ENCODE measurements around the gene OR6S1.
A peak's percentile ranks its signal among the peaks of the same experiment; 100 is the strongest.
"Not testable (repeated sequence)": the region's sequence is repeated elsewhere in the genome, so short reads cannot be mapped to it uniquely, and the experiment has no call there.

Gene OR6S1

DNA sequence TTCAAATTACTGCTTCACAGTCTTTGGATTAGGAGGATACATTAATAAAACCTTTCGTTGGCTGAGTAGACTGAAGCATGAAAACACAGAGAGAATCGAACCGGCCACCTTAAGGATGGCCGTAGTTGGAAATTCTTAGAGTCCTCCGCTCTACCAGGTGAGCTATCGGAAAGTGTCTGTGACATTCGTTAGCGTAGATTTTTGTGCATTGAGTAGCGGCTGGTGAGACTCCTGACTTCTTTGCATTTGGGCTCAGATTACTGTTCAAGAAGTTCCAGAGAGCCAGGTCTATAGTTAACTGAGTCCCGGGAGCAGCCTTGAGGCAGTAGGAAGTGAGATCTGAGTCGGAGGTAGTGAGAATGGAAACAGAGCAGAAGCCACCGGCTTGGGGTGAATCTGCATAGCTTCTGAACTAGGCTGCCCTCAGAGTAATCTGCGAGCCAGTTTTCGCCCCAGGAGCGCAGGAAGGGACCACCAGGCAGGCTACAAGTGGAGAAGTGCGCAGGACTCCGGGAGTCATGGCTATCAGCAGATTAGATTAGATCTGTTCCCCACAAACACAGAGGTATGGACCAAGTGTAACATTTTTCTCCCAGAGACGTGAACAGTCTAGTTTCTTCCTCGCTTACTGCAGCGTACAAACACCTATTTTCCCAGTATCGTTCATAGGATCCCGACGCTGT, 11.0 kb downstream of the OR6S1 start:
- no peak for DNase-seq

DNA sequence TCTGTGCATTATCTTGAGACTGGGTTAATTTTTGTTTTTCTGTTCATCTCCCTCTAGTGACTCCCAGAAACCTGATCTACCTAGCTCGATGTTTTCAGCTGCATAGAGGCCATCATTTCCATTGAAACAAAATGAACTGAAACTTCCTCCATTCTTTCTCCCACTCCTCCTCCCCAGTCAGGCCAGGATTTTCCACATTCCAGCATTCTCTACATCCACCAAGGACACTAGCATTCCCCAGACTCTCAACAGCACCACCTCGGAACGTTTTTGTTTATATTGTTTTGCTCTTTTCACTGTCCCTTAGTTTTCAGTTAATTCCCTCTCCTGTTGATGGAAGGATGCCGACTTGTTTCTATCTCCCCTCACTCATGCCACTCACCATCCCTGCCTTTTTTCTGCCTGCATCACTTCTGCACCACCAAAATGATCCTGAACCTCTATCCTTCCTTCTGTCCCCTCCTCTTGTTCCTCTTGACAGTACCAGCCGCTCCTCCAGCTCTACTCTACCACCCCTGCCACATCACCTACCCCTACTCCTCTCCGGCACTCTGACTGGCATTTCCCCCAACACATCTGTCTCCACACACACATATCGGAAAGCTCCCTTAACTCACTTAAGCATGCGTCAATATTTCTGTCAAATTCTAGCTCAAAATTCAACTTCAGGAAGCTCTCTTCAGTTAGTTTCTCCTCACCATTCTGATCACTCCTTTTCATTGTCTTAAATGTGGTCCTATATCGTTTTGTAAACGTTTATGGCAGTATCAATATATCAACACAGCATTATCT, 13.2 kb downstream of the OR6S1 start:
- no peak for DNase-seq

DNA sequence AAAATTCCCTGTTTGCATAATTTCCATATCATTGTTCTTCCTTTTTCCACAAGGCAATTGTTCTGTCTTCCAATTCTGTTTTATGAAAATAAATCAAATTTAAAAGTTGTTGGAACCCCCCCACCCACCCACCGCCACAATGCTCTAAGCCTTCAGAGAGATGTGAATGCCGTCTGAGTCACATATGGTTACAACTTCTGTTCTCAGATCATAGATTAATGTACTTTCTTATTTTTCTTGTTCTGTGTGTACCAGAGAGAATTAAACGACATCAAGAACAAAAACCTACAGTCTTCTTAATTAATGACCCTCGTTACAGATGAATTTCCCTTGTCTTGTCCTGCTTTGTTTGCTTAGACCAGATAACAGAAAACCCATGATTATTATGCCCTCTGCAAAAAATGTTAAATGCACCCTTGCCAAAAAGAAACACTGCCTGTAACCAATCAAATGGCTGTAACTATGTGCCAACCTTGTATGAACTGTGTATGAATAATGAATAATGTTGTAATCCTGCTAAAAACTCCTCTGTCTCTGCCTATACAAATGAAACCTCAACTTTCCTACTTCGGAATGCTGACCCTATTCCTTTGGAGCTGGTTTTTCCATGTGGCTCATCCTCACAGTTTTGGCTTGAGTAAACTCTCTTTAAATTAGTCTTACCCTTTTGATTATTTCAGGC, 14.0 kb downstream of the OR6S1 start:
- DNase-seq = no peak

DNA sequence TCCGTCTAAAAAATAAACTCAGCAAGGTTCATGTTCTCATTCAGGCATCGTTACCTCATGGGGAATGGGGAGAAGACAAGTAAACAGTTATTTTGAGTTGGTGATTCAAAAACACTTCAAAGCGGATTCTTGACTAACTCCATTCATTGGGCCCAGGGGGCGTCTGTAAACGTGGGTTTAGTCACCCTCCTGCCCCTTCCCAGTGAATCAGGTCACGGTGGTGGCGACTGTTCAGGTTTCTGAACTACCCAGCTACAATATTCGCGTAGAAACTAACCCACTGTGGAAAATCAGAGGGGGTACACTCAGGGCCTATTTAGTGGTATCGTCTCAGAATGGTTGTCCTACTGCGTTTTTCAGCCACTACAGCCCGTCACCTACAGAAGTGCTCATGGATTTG, 15.2 kb downstream of the OR6S1 start:
- no peak for DNase-seq

DNA sequence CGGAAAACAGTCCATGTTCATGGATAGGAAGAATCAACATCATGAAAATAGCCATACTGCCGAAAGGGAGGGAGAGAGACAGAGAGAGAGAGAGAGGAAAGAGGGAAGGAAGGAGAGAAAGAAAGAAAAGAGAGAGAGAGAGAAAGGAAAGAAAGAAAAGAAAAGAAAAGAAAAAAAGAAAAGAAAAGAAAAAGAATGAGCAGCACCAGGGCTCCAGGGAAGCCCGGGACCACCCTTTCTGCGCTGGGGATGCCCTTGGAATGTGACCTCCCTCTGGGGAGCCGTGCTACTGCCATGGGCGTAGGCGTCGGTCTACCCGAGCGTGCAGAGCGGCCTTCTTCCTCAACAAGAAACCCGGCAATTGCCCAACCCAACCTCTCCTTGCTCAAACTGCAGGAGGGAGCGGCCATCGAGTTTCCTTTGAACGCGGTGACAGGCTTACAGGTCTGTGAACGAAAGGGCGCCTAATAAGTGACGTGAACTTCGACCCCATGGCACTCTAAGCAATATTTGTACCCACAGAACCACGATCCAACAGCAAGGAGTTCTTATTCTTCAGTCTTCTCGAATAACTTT, 16.9 kb downstream of the OR6S1 start:
- no peak for DNase-seq

DNA sequence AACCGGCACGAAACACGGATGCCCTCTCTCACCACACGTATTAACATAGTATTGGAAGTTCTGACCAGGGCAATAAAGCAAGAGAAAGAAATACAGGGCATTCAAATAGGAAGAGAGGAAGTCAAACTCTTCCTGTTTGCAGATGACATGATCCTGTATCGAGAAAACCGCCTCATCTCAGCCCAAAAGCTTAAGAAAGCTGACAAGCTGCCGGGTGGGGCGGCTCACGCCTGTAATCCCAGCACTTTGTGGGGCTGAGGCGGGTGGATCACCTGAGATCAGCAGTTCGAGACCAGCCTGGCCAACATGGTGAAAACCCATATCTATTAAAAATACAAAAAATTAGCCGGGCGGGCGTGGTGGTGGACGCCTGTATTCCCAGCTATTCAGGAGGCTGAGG, 17.7 kb downstream of the OR6S1 start:
- DNase-seq = no peak

DNA sequence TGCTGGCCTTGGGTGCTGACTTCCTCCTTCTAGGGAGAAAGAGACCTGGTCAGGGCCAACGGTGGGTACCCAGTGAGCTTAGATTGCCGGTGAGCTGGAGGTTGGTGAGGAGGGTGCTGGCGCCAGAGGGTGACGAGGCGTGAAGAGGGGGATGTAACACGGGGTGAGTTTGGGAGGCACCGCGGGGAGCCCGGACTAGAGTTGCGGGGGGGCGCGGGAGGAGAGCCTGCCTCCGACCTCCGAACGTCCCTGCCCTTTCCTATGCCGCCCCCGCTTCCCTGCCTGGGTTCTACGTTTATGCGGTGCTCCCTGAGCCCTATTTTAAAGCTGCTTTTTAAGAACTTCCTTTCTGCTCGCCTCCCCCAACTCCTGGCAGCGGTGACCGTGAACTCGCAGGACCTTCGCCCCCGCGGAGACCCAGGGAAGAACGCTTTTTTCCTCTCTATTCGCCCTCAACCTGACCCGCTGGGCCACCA, 18.6 kb downstream of the OR6S1 start:
- no peak for DNase-seq

DNA sequence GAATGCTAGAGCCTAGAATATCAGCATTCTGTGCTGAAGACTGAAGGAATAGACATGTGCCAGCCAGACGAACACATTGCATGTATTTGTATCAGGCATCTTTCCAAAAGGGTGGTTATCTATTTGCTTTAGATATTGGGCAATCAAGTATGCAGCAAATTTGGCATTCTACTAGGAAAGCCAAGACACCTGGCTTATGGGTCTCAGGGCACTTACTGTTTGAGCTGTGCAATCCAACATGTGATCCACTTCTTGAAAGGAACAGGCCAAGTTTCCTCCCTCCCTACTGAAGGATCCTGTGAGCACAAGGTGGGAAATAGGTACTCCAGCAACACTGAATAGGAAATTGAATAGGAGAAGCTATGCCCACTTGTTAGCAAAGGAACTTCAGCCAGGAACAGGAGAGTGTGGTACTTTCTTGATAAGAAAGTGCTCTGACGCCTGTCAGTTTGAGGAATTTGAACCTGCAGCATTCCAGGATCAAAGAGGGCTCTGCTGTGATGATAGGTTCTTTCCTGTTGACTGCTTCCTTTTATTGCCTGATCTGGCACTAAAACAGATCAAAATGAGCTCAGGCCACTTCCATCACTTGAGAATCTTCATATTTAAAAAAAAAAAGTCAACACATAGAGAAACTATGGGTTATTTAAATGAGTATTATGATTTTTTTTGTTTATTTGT, 20.6 kb downstream of the OR6S1 start:
- DNase-seq = no peak

DNA sequence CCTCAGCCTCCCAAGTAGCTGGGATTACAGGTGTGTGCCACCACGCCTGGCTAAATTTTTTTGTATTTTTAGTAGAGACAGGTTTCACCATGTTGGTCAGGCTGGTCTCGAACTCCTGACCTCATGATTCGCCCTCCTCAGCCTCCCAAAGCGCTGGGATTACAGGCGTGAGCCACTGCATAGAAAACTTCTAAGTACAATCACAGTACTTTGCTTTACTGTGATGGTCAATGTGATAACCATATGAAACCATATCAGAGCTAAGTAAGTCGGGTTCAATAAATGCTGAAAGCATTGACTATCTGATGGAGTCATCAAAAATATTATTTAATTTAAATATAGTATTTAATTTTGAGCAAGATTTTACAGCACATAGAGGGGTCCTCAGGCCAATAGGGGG, 21.8 kb downstream of the OR6S1 start:
- not testable (repeated sequence) for DNase-seq

DNA sequence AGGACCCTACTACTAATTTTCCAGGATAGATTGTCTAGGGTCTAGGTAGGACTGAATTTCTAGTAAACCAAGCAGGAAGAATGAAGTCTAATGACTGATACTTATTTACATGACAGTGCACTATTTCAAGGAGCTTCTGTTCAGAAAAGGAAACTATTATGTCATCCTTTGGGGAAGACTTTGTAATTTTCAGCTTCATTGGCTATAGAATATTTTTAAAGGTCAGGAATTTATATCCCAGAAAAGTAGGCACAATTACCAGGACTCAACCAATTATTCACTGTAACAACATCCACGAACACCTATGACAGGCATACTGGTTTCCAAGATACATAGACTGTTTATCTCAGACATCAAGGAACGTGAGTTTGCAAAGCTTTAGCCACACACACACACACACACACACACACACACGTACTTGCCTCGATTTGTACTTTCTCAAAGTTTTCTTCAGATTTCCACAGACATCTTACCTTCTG, 23.2 kb downstream of the OR6S1 start:
- no peak for DNase-seq

DNA sequence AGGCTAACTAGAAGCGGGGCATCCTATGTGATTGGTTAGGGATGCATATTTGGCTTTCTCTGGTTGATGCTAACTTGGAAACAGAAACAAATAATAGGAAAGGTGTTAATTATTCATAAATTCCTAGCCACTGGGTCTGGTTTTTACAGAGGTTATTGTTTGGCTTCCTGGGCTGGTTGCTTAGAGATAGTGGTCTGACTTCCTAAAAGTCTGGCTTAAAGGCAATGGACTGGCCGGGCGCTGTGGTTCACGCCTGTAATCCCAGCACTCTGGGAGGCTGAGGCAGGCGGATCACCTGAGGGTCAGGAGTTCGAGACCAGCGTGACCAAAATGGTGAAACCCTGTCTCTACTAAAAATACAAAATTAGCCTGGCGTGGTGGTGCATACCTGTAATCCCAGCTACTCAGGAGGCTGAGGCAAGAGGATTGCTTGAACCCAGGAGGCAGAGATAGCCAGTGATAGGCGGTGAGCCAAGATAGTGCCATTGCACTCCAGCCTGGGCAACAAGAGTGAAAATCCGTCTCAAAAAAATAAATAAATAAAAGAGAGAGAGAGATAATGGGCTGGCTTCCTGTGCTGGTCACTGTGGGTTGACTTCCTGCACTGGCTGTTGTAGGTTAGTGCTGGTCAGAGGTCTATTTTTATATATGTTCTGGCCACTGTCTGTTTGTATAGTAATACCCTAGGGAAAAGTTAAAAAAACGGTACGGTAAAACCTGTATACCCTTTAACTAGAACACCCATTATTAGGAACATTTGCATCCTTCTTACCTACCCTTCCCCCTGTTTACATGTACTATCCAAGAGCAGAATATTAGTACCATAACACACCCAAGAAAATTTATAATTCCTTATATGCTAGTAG, 24.1 kb downstream of the OR6S1 start:
- no peak for DNase-seq

DNA sequence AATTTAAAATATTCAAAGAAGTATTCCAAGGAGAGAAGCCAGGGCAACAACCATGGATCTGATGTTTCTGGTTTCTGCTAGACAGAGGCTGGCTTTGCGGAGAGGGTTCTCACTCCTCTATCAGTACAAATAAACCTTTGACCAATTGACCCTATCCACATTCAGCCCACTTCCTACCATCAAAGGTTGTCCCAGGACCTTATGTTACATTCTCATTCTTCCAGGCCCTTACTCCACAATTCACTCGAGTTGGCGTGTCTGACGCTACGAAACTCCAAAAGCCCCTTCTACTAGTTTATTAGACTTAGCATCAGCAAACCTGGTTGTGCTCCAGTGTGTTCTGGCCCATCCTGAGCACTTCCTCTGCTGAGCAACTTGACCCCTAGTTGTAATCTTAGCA, 25.5 kb downstream of the OR6S1 start:
- DNase-seq = no peak

DNA sequence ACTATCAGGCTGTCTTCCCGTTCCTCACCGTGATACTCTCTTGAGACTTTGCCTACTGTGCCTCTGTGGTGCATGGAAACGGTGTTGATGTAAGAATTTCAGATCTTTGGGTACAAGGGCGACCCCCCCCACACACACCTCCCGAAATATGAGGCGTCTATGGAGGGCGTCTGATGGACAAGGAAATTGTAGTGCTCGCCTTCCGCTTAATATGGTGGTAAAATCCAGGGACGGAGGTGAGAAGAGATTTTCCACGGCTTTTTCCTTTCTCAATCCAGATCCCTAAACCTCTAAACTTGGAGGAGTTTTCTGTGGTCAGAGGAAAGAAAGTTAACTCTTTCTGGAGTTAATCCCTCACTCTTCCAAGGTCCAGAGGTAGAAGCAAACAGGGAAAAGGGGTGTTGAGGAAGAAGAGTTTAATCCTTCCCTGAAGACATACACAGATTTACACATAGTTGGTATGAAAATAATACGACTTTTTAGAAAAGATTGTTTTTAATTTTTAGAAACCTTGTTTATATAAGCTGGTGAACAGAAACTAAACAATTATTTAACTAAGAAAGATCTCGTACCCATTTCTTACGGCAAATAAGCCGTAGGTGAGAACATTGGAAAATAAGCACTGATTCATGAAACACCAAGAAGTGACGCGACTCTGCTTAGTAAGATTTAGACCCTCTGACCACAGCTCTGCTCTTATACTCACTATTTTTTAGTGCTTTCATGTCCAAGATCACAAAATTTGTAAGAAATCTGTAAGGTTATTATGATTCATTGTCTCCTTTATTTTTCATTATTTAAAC, 27.3 kb downstream of the OR6S1 start:
- DNase-seq = no peak

DNA sequence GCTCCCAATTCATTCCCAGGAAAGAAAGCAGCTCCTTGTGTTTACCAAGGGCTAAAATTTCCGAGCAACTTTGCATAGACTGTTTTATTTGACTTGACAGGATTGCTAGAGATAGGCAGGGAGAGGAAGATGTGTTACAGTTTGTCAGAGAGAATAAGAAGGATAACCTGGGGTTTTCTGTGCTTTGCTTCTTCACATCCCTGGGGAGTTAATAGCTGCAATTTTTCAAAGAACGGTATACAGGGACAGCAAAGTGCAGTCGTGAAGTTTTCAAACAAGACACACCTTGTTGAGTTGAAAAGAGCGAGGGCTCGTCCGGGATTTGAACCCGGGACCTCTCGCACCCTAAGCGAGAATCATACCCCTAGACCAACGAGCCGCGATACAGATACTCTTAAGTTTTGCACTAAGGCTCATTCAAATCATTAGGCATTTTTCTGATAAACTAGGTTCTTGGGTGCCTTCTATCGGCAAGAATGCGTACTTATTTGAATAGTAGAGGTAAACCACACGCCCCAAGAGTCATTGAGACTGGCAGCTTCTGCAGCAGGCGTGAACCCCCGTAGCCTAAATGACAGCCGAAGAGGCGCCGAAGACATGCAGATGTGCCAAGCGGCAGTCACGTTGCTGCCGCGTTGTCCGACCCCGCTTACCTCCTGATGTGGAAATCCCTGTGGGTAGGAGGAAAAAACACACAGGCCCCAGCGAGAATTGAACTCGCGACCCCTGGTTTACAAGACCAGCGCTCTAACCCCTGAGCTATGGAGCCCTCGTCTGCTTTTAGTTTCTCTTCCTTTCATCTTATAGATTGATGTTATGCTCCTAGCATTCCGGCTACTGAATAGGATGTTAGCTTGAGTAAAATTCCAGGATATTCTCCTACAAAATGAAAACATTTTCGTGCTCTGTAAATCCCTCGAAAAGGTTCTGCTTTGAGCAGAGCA, 28.1 kb downstream of the OR6S1 start:
- DNase-seq = peak; percentile 95

DNA sequence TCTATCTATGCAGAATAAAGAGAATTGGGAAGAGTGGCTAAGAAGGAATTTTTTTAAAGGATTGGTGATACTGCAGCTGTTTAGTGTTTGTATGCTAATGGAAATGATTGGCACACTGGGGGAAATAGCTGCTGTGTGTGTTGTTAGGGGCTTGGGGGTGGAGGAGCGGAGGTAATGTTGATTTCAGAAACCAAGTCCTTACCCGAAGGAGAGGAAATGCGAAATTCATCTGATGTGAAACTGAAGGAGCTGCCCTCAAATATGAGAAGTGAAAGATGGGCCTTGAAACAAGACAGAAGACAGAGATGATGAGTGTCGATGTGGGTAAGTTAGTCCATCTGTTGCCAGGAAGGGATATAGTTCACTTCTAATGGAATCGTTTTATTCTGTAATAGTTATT, 29.1 kb downstream of the OR6S1 start:
- DNase-seq = no peak

DNA sequence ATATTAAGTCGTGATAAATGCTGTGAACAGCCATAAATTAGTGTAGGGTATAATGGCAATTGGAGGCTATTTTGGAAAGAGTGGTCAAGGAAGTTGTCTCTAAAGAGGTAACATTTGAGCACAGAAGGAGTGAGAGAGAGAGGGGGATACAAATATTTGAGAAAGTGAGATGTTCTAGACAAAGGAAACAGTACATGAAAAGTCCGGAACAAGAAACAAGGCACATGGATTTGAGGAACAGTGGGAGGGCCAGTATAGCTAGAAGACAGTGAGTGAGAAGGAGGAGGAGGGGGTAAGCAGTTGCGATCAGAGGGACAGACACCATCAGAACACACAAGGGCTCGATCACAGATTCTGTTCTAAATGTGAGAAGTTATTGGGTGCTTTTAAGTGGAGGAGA, 30.2 kb downstream of the OR6S1 start:
- DNase-seq = no peak

DNA sequence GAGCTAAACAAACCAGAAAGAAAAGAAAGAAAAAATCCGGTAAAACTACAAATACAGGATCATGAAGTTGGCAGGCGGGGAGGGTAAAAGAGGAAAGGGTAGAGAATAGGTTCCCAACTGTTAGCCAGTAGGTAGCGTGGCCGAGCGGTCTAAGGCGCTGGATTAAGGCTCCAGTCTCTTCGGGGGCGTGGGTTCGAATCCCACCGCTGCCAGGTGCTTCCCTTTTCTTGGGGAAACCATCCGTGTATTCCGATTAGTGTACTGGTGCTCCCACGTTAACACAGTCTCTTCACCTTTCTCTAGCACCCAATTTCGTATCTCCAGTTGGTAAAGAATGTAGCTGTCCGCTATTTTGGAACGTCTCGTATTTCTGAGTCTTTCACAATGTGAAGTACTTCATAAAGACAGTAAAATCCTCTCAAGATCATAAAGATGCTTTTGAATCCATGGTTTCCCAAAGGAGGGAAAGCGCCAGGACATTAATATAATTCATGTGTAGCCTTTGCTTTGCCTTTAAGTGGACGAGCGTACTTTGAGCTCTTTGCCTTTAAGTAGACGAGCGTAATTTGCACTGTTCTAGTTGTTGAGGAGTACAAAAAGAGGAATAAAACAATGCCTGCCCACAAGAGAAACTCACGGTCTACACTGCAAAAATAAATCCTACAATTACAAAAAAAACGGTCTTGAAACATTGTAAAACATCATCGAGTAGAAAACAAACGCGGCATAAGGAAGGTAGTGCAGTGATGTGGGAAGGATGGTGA, 31.3 kb downstream of the OR6S1 start:
- peak; percentile 71 for DNase-seq

DNA sequence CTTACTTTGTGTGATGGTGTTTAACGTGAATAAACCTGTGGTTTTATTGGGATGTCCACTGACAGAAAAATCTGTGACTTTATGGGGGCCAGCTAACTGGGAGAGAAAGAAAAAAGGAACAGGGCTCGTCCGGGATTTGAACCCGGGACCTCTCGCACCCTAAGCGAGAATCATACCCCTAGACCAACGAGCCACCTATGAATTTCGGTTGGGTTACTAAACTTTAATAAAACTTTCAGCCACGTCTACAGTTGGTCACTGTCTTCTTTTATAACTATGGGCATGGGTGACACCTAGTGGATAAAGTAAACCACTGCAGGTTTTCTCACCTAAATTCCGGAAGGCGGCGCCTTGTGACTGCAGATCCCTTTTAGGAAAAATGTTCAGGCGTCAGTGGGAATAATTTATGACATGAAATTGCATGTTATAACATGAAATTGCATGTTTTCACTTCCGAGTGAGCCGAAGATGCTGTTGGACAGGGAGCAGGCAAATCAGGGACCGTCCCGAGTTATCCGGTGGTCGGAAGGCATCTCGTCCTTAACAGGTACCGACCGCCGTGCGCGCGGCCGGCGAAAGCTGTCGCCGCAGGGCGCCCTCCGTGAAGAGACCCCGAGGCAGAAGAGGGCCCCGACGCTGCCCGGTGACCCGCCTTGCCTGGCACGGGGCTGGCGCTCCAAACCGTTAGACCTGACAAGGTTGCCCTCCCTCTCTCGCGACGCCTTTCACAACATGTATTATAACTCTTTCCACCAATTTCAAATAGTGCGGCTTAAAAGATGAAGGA, 32.1 kb downstream of the OR6S1 start:
- peak; percentile 77 for DNase-seq
